ENCODE measurements around the gene ITCH.

The ITCH gene

GRCh38 chr20:34524426-34524825, 161.4 kb downstream of the ITCH start:
- TF ChIP-seq, protein P1, sequence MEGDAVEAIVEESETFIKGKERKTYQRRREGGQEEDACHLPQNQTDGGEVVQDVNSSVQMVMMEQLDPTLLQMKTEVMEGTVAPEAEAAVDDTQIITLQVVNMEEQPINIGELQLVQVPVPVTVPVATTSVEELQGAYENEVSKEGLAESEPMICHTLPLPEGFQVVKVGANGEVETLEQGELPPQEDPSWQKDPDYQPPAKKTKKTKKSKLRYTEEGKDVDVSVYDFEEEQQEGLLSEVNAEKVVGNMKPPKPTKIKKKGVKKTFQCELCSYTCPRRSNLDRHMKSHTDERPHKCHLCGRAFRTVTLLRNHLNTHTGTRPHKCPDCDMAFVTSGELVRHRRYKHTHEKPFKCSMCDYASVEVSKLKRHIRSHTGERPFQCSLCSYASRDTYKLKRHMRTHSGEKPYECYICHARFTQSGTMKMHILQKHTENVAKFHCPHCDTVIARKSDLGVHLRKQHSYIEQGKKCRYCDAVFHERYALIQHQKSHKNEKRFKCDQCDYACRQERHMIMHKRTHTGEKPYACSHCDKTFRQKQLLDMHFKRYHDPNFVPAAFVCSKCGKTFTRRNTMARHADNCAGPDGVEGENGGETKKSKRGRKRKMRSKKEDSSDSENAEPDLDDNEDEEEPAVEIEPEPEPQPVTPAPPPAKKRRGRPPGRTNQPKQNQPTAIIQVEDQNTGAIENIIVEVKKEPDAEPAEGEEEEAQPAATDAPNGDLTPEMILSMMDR (IDR thresholded peaks at IDR 0.05; ENCODE audit: low read depth, low read length, missing control alignments): no peak
- DNase-seq (ENCODE audit: extremely low read depth, low read depth): no peak
- H3K4me3 ChIP-seq (replicated peaks; ENCODE audit: low read depth, low read length): no peak overlapping the region

- TF ChIP-seq, protein P1 (IDR thresholded peaks at IDR 0.05; ENCODE audit: low read depth, low read length, missing control alignments): no peak
- no peak overlapping the region for H3K4me3 ChIP-seq (replicated peaks; ENCODE audit: low read depth, low read length)
- DNase-seq (ENCODE audit: extremely low read depth, low read depth): no peak
These were observed 162.3 kb downstream of the ITCH start for GRCh38 chr20:34525342-34525708.

DNA sequence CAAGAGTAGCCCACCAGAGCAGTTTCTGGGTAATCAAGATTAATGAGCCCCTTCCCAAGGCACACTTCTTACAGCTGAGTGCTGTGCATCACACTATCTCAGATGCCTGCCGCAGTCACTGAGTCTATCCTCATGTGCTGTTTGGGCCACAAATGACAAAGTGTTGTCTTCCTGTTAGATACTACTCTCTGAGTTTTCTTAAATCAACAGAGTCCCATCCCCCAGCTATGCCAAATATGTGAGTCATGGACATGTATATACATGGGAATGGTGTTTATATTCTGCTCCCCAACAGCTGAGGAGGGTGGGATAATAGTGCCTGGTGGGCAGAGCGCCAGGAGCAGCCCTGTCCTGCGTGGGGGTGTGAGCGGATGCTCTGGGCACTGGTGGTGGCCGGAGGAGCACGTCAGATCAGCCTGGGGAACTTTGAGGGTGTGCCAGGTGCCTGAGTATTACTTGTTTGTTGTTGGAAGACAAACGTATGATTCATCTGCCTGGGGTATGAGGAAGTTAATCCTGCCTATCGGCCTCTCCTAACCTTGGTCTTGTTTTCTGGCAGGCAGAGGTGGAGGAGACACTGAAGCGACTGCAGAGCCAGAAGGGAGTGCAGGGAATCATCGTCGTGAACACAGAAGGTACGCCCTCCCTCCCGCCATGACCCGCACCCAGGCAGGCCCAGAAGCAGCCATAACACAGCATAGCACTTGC, 162.8 kb downstream of the ITCH start:
- no peak overlapping the region for H3K4me3 ChIP-seq (replicated peaks; ENCODE audit: low read depth, low read length)
- TF ChIP-seq, protein P1 (IDR thresholded peaks at IDR 0.05; ENCODE audit: low read depth, low read length, missing control alignments): no peak
- peak; percentile 97 for DNase-seq (ENCODE audit: extremely low read depth, low read depth)

- DNase-seq (ENCODE audit: extremely low read depth, low read depth): no peak
- TF ChIP-seq, protein P1 (IDR thresholded peaks at IDR 0.05; ENCODE audit: low read depth, low read length, missing control alignments): no peak
- H3K4me3 ChIP-seq (replicated peaks; ENCODE audit: low read depth, low read length): no peak overlapping the region
These were observed 163.4 kb downstream of the ITCH start for GRCh38 chr20:34526466-34526865.

GRCh38 chr20:34527016-34527415, 163.9 kb downstream of the ITCH start:
- no peak for DNase-seq (ENCODE audit: extremely low read depth, low read depth)
- H3K4me3 ChIP-seq (replicated peaks; ENCODE audit: low read depth, low read length): no peak overlapping the region
- TF ChIP-seq, protein P1 (IDR thresholded peaks at IDR 0.05; ENCODE audit: low read depth, low read length, missing control alignments): no peak

DNA sequence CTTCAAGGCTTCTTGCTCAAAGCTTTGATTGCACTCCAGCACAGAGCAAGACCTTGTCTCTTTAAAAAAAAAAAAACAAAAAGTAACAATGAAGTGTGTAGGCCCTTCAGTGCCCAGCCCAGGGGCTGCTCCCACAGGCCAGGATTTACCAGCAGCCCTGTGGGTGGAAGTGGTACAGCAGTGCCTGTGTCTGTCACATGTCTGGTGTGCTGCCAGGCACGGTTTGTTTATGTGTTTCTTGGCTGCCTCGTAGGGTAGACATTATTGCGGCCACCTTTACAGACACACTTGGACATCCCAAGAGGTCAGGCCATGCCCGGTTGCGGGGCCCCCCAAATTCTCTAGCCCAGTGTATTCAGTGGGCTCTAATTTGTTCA, 165.8 kb downstream of the ITCH start:
- TF ChIP-seq, protein P1 (IDR thresholded peaks at IDR 0.05; ENCODE audit: low read depth, low read length, missing control alignments): no peak
- no peak for DNase-seq (ENCODE audit: extremely low read depth, low read depth)
- no peak overlapping the region for H3K4me3 ChIP-seq (replicated peaks; ENCODE audit: low read depth, low read length)

DNA sequence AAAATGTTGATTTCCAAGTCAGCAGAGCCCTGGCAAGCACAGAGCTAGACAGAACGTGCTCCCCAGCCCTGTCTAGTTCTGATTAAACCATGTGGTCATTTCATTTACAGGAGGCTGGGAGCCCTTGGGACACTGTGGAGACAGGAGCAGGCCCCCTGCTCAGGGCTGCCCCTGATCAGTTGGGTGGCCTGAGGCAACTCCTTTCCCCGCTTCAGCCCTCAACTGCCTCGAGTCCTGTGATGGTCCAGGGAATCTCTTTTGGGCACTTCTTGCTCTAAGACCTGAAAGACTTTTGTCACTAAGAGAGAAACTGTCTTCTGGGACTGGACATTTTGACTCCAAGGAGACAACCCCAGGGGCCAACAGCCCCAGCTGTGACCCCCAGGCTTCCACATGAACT, 166.7 kb downstream of the ITCH start:
- H3K4me3 ChIP-seq (replicated peaks; ENCODE audit: low read depth, low read length): no peak overlapping the region
- TF ChIP-seq, protein P1 (IDR thresholded peaks at IDR 0.05; ENCODE audit: low read depth, low read length, missing control alignments): no peak
- no peak for DNase-seq (ENCODE audit: extremely low read depth, low read depth)

All from HFF-Myc (cell line).